Loucy (cell line): ENCODE measurements around the gene IL21R.

ENCODE experiments used
- CTCF ChIP-seq: fragments of 200-600 bp; sonication (generic); conservative IDR thresholded peaks from 2 replicates; pipeline ENCODE4 v1.5.1; 2014; ENCODE audit warnings: mild to moderate bottlenecking, antibody characterized with exemption, low read length
- EZH2phosphoT487 ChIP-seq: fragments of 200-600 bp; IDR thresholded peaks from 2 replicates; pipeline ENCODE4 v1.6.1; 2018; ENCODE audit warnings: antibody characterized with exemption, mild to moderate bottlenecking, moderate library complexity, borderline replicate concordance

GRCh38 chr16:27452569-27453493, 50.9 kb downstream of the IL21R start:
- TF ChIP-seq CTCF (no peak), EZH2phosphoT487 (no peak)
